Fibroblast of pulmonary artery (primary cell): ENCODE results near the gene CROCC.

Source experiments
- DNase-seq: peaks from one replicate; pipeline ENCODE4 v3.0.0-alpha.2; 2010; ENCODE audit warnings: low read depth
- H3K4me3 ChIP-seq: replicated peaks from 2 replicates; pipeline ENCODE4 v1.5.1; 2011; ENCODE audit warnings: low read depth, mild to moderate bottlenecking, control low read depth, low read length, moderate library complexity
- TF ChIP-seq, protein P1 (sequence below): IDR thresholded peaks from 2 replicates; pipeline ENCODE4 v1.5.1; 2011; ENCODE audit warnings: mild to moderate bottlenecking, control low read depth, low read length, inconsistent platforms; ENCODE audit errors: missing control alignments

The CROCC gene

DNA sequence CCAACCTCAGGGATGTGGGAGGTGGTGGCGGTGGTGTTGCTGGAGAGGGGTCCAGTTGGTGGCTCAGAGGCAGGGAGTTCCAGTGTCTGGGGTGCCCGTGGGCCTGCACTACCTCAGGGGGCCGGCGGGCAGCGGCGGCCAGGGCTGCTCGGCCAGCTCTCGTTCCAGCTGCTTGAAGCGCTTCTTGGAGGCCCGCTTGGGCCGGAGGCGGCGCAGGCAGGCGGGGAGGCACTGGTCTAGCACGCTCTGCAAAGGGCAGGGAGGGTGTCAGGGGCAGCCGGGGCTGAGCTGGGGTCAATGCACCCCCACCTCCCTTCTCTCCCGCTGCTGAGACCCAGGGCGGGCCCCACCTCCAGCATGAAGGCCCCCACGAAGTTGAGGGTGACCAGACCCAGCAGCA, 64.4 kb downstream of the CROCC start:
- TF ChIP-seq, protein P1, sequence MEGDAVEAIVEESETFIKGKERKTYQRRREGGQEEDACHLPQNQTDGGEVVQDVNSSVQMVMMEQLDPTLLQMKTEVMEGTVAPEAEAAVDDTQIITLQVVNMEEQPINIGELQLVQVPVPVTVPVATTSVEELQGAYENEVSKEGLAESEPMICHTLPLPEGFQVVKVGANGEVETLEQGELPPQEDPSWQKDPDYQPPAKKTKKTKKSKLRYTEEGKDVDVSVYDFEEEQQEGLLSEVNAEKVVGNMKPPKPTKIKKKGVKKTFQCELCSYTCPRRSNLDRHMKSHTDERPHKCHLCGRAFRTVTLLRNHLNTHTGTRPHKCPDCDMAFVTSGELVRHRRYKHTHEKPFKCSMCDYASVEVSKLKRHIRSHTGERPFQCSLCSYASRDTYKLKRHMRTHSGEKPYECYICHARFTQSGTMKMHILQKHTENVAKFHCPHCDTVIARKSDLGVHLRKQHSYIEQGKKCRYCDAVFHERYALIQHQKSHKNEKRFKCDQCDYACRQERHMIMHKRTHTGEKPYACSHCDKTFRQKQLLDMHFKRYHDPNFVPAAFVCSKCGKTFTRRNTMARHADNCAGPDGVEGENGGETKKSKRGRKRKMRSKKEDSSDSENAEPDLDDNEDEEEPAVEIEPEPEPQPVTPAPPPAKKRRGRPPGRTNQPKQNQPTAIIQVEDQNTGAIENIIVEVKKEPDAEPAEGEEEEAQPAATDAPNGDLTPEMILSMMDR = no peak
- H3K4me3 ChIP-seq = no peak overlapping the region
- DNase-seq = no peak

- no peak overlapping the region for H3K4me3 ChIP-seq
- DNase-seq = no peak
- TF ChIP-seq, protein P1 = no peak
These were observed 64.8 kb downstream of the CROCC start for GRCh38 chr1:16986560-16986959.

DNA sequence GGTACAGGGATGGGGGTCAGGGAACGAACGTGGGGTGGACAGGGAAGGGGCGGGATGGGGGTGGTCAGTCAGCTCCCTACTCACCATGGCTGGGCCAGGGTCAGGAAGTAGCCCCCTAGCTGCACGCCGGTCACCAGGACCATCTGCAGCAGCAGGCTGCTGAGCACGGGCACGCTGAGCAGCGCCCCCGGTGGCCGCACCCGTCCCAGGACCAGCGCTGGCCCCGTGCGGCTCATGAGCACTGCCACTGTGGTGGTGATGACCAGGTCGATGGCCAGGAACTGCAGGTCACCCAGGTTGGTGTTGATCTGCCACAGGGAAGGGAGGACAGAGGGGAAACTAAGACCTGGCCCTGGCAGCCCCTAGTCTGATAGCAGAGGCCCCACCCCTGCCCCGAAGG, 65.2 kb downstream of the CROCC start:
- H3K4me3 ChIP-seq = no peak overlapping the region
- TF ChIP-seq, protein P1 = peak; percentile 40
- DNase-seq = no peak

GRCh38 chr1:16988210-16988609, 66.5 kb downstream of the CROCC start:
- H3K4me3 ChIP-seq = no peak overlapping the region
- no peak for DNase-seq
- TF ChIP-seq, protein P1 = no peak

DNA sequence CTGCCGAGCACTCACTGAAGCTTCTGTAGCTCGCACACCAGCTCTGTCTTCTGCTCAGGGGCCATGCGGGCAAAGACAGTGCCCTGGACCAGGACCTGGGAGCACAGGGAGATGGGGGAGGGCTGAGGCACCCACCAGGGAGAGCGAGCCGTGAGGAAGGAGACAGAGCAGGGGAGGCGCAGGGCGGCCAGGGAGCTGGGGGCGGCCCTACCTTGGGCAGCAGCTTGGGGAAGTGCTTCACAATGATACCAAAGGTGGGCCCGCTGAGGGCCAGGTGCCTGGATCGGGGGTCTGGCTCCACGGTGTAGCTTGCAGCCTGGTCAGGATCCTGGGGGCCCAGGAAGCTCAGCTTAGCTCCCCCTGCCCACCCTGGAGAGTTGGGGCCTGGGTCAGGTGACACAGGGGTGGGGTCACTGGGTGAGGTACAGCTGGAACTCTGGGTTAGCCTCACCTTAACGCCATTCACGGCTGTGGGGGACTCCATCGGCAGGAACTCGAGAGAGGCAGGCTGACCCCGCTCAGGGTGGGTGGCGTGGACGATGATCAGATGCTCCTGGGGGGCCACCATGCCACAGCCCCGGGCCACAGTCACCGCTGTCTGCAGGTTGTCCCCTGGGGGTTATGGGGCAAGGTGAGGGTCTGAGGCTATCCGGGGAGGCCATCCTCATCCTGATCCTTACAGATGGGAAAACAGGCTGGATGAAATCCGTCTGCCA, 68.1 kb downstream of the CROCC start:
- TF ChIP-seq, protein P1 = no peak
- no peak overlapping the region for H3K4me3 ChIP-seq
- no peak for DNase-seq

DNA sequence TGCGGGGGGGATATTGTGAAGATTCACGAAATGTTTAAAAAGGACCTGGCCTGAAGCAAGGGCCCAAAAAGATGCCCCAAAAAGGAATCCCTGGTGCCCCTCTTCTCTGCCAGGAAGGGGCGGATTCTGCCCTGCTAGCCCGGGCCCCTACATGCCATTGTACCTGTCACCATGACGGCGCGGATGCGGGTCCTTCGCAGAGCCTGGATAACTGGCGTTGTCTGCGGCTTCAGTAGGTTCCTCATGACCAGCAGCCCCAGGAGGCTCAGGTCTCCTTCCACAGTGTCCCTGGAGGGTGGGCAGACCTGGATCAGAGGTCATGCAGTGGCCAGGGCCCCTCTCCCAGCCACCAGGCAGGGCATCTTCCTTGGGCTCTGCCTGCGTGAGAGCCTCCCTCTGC, 69.8 kb downstream of the CROCC start:
- DNase-seq = no peak
- TF ChIP-seq, protein P1 = no peak
- H3K4me3 ChIP-seq = no peak overlapping the region

GRCh38 chr1:16992102-16992501, 70.4 kb downstream of the CROCC start:
- TF ChIP-seq, protein P1 = no peak
- DNase-seq = no peak
- no peak overlapping the region for H3K4me3 ChIP-seq
